T-helper 2 cell treated with Interferon-gamma antibody and Interleukin-4, amounts not matched to agents 100 ng/mL and 5 ng/mL, for 36 hours (primary cell): ENCODE results near the gene PGLYRP4. TPM values are rescaled to one million over a fixed set of nuclear protein-coding genes. Genes with fewer than 3 reads are reported as not detected.

Experiments used
- intact Hi-C: fragments of 100-400 bp; cut with micrococcal nuclease; formaldehyde crosslinking; loops from one replicate; pipeline ENCODE4 v1.15.1; 2023
- total RNA-seq: library from RNA; stranded (reverse); gene quantifications from 2 replicates; pipeline ENCODE4 v1.2.3, GENCODE V29; 2022

The PGLYRP4 gene
- total RNA-seq: not detected in 2 replicates

GRCh38 chr1:153348511-153349362 lies at the start of gene PGLYRP4:
TSS of gene PGLYRP4 (minus strand) at chr1:153348841. CDS start at chr1:153347932, 909 bp downstream.
- intact Hi-C loops: no loop called here

- intact Hi-C loops: no loop called here
Measured at GRCh38 chr1:153397924-153398651, 49.4 kb upstream of the PGLYRP4 start.

GRCh38 chr1:153397051-153397923 lies 48.6 kb upstream of the PGLYRP4 start:
- intact Hi-C loops: no loop called here

GRCh38 chr1:153396461-153396860 lies 47.8 kb upstream of the PGLYRP4 start:
- intact Hi-C loops: no loop called here

- intact Hi-C loops: no loop called here
Measured at GRCh38 chr1:153395776-153396175, 47.1 kb upstream of the PGLYRP4 start.

GRCh38 chr1:153395136-153395685 lies 46.6 kb upstream of the PGLYRP4 start:
- intact Hi-C loops: no loop called here

GRCh38 chr1:153394391-153394790 lies 45.8 kb upstream of the PGLYRP4 start:
- intact Hi-C loops: no loop called here

GRCh38 chr1:153393926-153394325 lies 45.3 kb upstream of the PGLYRP4 start:
- intact Hi-C loops: no loop called here

GRCh38 chr1:153392822-153393221 lies 44.2 kb upstream of the PGLYRP4 start:
- intact Hi-C loops: no loop called here

GRCh38 chr1:153392258-153392657 lies 43.6 kb upstream of the PGLYRP4 start:
- intact Hi-C loops: no loop called here

GRCh38 chr1:153390938-153391710 lies 42.5 kb upstream of the PGLYRP4 start, which contains the start of gene S100A8:
TSS of gene S100A8 (minus strand) at chr1:153391073. CDS start at chr1:153390535, 538 bp downstream.
- intact Hi-C loops: no loop called here

GRCh38 chr1:153389973-153390879 lies 41.6 kb upstream of the PGLYRP4 start:
- intact Hi-C loops: no loop called here

GRCh38 chr1:153389401-153389800 lies 40.8 kb upstream of the PGLYRP4 start:
- intact Hi-C loops: no loop called here

GRCh38 chr1:153387785-153388184 lies 39.1 kb upstream of the PGLYRP4 start:
- intact Hi-C loops: no loop called here

GRCh38 chr1:153387001-153387400 lies 38.4 kb upstream of the PGLYRP4 start:
- intact Hi-C loops: no loop called here

GRCh38 chr1:153386500-153386901 lies 37.9 kb upstream of the PGLYRP4 start:
- intact Hi-C loops: no loop called here

- intact Hi-C loops: no loop called here
Measured at GRCh38 chr1:153384958-153385580, 36.4 kb upstream of the PGLYRP4 start.

GRCh38 chr1:153380711-153381110 lies 32.1 kb upstream of the PGLYRP4 start:
- intact Hi-C loops: no loop called here

GRCh38 chr1:153379591-153379990 lies 30.9 kb upstream of the PGLYRP4 start:
- intact Hi-C loops: no loop called here
